ENCODE measurements around the gene GSN.

GSN gene

GRCh38 chr9:121304707-121305106 is 36.7 kb downstream of the GSN start:
- H3K27me3 ChIP-seq (ENCODE audit: control insufficient read depth in 3 of 3, insufficient read depth in 3 of 3, low read depth in 1 of 3, low read length in 3 of 3): peaks cover 0 to 10% (median 0%) of the 10 kb centered on the region in 3 experiments
- H3K18ac ChIP-seq (ENCODE audit: low read length): no peak overlapping the region
- no peak overlapping the region for H3K4me3 ChIP-seq (ENCODE audit: low read length in 2 of 2)
- H3K4ac ChIP-seq (ENCODE audit: low read length): no peak overlapping the region
- H3K14ac ChIP-seq (ENCODE audit: low read length): no peak overlapping the region
- H4K8ac ChIP-seq (ENCODE audit: low read depth, low read length): no peak overlapping the region
- no peak overlapping the region for H2AK5ac ChIP-seq (ENCODE audit: low read depth, low read length)
- WGBS, 2 donors (ENCODE audit: extremely low coverage in 2 of 2, insufficient read length in 2 of 2, insufficient replicate concordance in 1 of 2): no CpG with 5 or more reads among the region's 1 CpG
- H3K4me1 ChIP-seq (ENCODE audit: control insufficient read depth in 2 of 2, insufficient read depth in 1 of 2, low read depth in 1 of 2, low read length in 2 of 2): peaks cover 6 to 9% of the 10 kb centered on the region in 2 donors
- H3K36me3 ChIP-seq (replicated peaks in 1 of 2; ENCODE audit: control insufficient read depth in 2 of 2, insufficient read depth in 2 of 2, low read length in 2 of 2): no peaks in the 10 kb centered on the region
- H2AFZ ChIP-seq (ENCODE audit: low read length): no peak overlapping the region
- no peak overlapping the region for H2BK15ac ChIP-seq (ENCODE audit: low read length)
- H3K4me2 ChIP-seq (ENCODE audit: insufficient read depth, low read length, poor library complexity, severe bottlenecking): no peak overlapping the region
- no peak overlapping the region for H2BK120ac ChIP-seq (ENCODE audit: low read depth, low read length)
- H4K91ac ChIP-seq (ENCODE audit: low read depth, low read length, poor library complexity): no peak overlapping the region
- H3K27ac ChIP-seq (replicated peaks; ENCODE audit: low read length): no peak overlapping the region
- H3K9me3 ChIP-seq (replicated peaks in 1 of 2; ENCODE audit: control insufficient read depth in 2 of 2, insufficient read depth in 1 of 2, low read depth in 1 of 2, low read length in 2 of 2): no peaks in the 10 kb centered on the region
- DNase-seq (ENCODE audit: low spot score): no peak
- H2BK5ac ChIP-seq (ENCODE audit: low read length): no peak overlapping the region
- no peak overlapping the region for H3K9ac ChIP-seq (ENCODE audit: low read depth, low read length, poor library complexity)
- no peak overlapping the region for H2BK12ac ChIP-seq (ENCODE audit: low read length)
- H3K23ac ChIP-seq (ENCODE audit: low read depth, low read length, poor library complexity): no peak overlapping the region
- H3K79me1 ChIP-seq (ENCODE audit: low read depth, low read length): peaks cover 3% of the 10 kb centered on the region

GRCh38 chr9:121305269-121305994 is 37.5 kb downstream of the GSN start:
- peaks cover 0 to 9% (median 0%) of the 10 kb centered on the region in 3 experiments for H3K27me3 ChIP-seq (ENCODE audit: control insufficient read depth in 3 of 3, insufficient read depth in 3 of 3, low read depth in 1 of 3, low read length in 3 of 3)
- no CpG with 5 or more reads among the region's 13 CpGs for WGBS, 2 donors (ENCODE audit: extremely low coverage in 2 of 2, insufficient read length in 2 of 2, insufficient replicate concordance in 1 of 2)
- H2AFZ ChIP-seq (ENCODE audit: low read length): no peak overlapping the region
- no peak for DNase-seq (ENCODE audit: low spot score)
- H3K18ac ChIP-seq (ENCODE audit: low read length): no peak overlapping the region
- H3K4me3 ChIP-seq (ENCODE audit: low read length in 2 of 2): no peak overlapping the region
- no peak overlapping the region for H3K23ac ChIP-seq (ENCODE audit: low read depth, low read length, poor library complexity)
- H3K79me1 ChIP-seq (ENCODE audit: low read depth, low read length): peaks cover 3% of the 10 kb centered on the region
- H2AK5ac ChIP-seq (ENCODE audit: low read depth, low read length): no peak overlapping the region
- no peak overlapping the region for H3K9ac ChIP-seq (ENCODE audit: low read depth, low read length, poor library complexity)
- H4K8ac ChIP-seq (ENCODE audit: low read depth, low read length): no peak overlapping the region
- no peaks in the 10 kb centered on the region for H3K9me3 ChIP-seq (replicated peaks in 1 of 2; ENCODE audit: control insufficient read depth in 2 of 2, insufficient read depth in 1 of 2, low read depth in 1 of 2, low read length in 2 of 2)
- no peak overlapping the region for H2BK120ac ChIP-seq (ENCODE audit: low read depth, low read length)
- H3K4me1 ChIP-seq (ENCODE audit: control insufficient read depth in 2 of 2, insufficient read depth in 1 of 2, low read depth in 1 of 2, low read length in 2 of 2): peaks cover 5 to 6% of the 10 kb centered on the region in 2 donors
- no peak overlapping the region for H3K27ac ChIP-seq (replicated peaks; ENCODE audit: low read length)
- no peaks in the 10 kb centered on the region for H3K36me3 ChIP-seq (replicated peaks in 1 of 2; ENCODE audit: control insufficient read depth in 2 of 2, insufficient read depth in 2 of 2, low read length in 2 of 2)
- H3K14ac ChIP-seq (ENCODE audit: low read length): no peak overlapping the region
- no peak overlapping the region for H2BK12ac ChIP-seq (ENCODE audit: low read length)
- H3K4me2 ChIP-seq (ENCODE audit: insufficient read depth, low read length, poor library complexity, severe bottlenecking): no peak overlapping the region
- H4K91ac ChIP-seq (ENCODE audit: low read depth, low read length, poor library complexity): no peak overlapping the region
- H2BK15ac ChIP-seq (ENCODE audit: low read length): no peak overlapping the region
- no peak overlapping the region for H2BK5ac ChIP-seq (ENCODE audit: low read length)
- no peak overlapping the region for H3K4ac ChIP-seq (ENCODE audit: low read length)

- Histone ChIP-seq H2BK120ac (ENCODE audit: low read depth, low read length) (no peak overlapping the region), H4K91ac (ENCODE audit: low read depth, low read length, poor library complexity) (no peak overlapping the region), H2BK15ac (ENCODE audit: low read length) (no peak overlapping the region), H3K14ac (ENCODE audit: low read length) (no peak overlapping the region), H3K23ac (ENCODE audit: low read depth, low read length, poor library complexity) (no peak overlapping the region), H2AK5ac (ENCODE audit: low read depth, low read length) (no peak overlapping the region), H3K9ac (ENCODE audit: low read depth, low read length, poor library complexity) (no peak overlapping the region), H3K79me1 (ENCODE audit: low read depth, low read length) (peaks cover 2% of the 10 kb centered on the region), H3K4me2 (ENCODE audit: insufficient read depth, low read length, poor library complexity, severe bottlenecking) (no peak overlapping the region), H3K4me1 (ENCODE audit: control insufficient read depth in 2 of 2, insufficient read depth in 1 of 2, low read depth in 1 of 2, low read length in 2 of 2) (peaks cover 2 to 6% of the 10 kb centered on the region in 2 donors), H2AFZ (ENCODE audit: low read length) (no peak overlapping the region), H2BK5ac (ENCODE audit: low read length) (no peak overlapping the region), H3K9me3 (replicated peaks in 1 of 2; ENCODE audit: control insufficient read depth in 2 of 2, insufficient read depth in 1 of 2, low read depth in 1 of 2, low read length in 2 of 2) (no peaks in the 10 kb centered on the region), H3K4ac (ENCODE audit: low read length) (no peak overlapping the region), H3K27ac (replicated peaks; ENCODE audit: low read length) (no peak overlapping the region), H3K4me3 (ENCODE audit: low read length in 2 of 2) (no peak overlapping the region), H3K27me3 (ENCODE audit: control insufficient read depth in 3 of 3, insufficient read depth in 3 of 3, low read depth in 1 of 3, low read length in 3 of 3) (no peaks in the 10 kb centered on the region), H4K8ac (ENCODE audit: low read depth, low read length) (no peak overlapping the region), H3K18ac (ENCODE audit: low read length) (no peak overlapping the region), H3K36me3 (replicated peaks in 1 of 2; ENCODE audit: control insufficient read depth in 2 of 2, insufficient read depth in 2 of 2, low read length in 2 of 2) (peaks cover 0 to 2% of the 10 kb centered on the region in 2 donors), H2BK12ac (ENCODE audit: low read length) (no peak overlapping the region)
- no peak for DNase-seq (ENCODE audit: low spot score)
- WGBS, 2 donors (ENCODE audit: extremely low coverage in 2 of 2, insufficient read length in 2 of 2, insufficient replicate concordance in 1 of 2): no CpG with 5 or more reads among the region's 2 CpGs
Measured at GRCh38 chr9:121307976-121308375, 40.0 kb downstream of the GSN start.

GRCh38 chr9:121308765-121309164 is 40.8 kb downstream of the GSN start:
- Histone ChIP-seq H3K36me3 (replicated peaks in 1 of 2; ENCODE audit: control insufficient read depth in 2 of 2, insufficient read depth in 2 of 2, low read length in 2 of 2) (peaks cover 0 to 2% of the 10 kb centered on the region in 2 donors), H2BK15ac (ENCODE audit: low read length) (no peak overlapping the region)

More at GRCh38 chr9:121308765-121309164, 40.8 kb downstream of the GSN start:
- Histone ChIP-seq H3K9ac (ENCODE audit: low read depth, low read length, poor library complexity) (peak overlapping the region; percentile 36), H3K79me1 (ENCODE audit: low read depth, low read length) (peaks cover 2% of the 10 kb centered on the region), H3K23ac (ENCODE audit: low read depth, low read length, poor library complexity) (no peak overlapping the region), H3K4me1 (ENCODE audit: control insufficient read depth in 2 of 2, insufficient read depth in 1 of 2, low read depth in 1 of 2, low read length in 2 of 2) (peaks cover 2 to 6% of the 10 kb centered on the region in 2 donors), H3K4ac (ENCODE audit: low read length) (no peak overlapping the region), H3K27me3 (ENCODE audit: control insufficient read depth in 3 of 3, insufficient read depth in 3 of 3, low read depth in 1 of 3, low read length in 3 of 3) (no peaks in the 10 kb centered on the region), H3K14ac (ENCODE audit: low read length) (no peak overlapping the region), H2AK5ac (ENCODE audit: low read depth, low read length) (peak overlapping the region; percentile 24), H2BK120ac (ENCODE audit: low read depth, low read length) (no peak overlapping the region), H3K9me3 (replicated peaks in 1 of 2; ENCODE audit: control insufficient read depth in 2 of 2, insufficient read depth in 1 of 2, low read depth in 1 of 2, low read length in 2 of 2) (no peaks in the 10 kb centered on the region), H3K18ac (ENCODE audit: low read length) (no peak overlapping the region), H4K91ac (ENCODE audit: low read depth, low read length, poor library complexity) (no peak overlapping the region), H3K4me3 (ENCODE audit: low read length in 2 of 2) (no peak overlapping the region), H4K8ac (ENCODE audit: low read depth, low read length) (no peak overlapping the region), H2BK5ac (ENCODE audit: low read length) (no peak overlapping the region), H3K4me2 (ENCODE audit: insufficient read depth, low read length, poor library complexity, severe bottlenecking) (no peak overlapping the region), H3K27ac (replicated peaks; ENCODE audit: low read length) (no peak overlapping the region), H2AFZ (ENCODE audit: low read length) (no peak overlapping the region), H2BK12ac (ENCODE audit: low read length) (no peak overlapping the region)
- DNase-seq (ENCODE audit: low spot score): no peak
- WGBS, 2 donors (ENCODE audit: extremely low coverage in 2 of 2, insufficient read length in 2 of 2, insufficient replicate concordance in 1 of 2): no CpG with 5 or more reads among the region's 13 CpGs
